Stimulated activated CD4-positive, alpha-beta T cell treated with anti-CD3 and anti-CD28 coated beads, Interleukin-1b, Interleukin-23, amount 100 ng/mL, for 4 hours (primary cell): ENCODE results near the gene FMNL2.

Experiments used
- DNase-seq, 2 donors: peaks; one replicate each; pipeline ENCODE4 v3.0.0-alpha.2; 2020; ENCODE audit warnings: low read depth in 2 of 2

FMNL2 gene

GRCh38 chr2:152405206-152406118 is 70.5 kb downstream of the FMNL2 start:
- DNase-seq = no peak

- DNase-seq = no peak
Observed at GRCh38 chr2:152406119-152406835, 71.3 kb downstream of the FMNL2 start.

GRCh38 chr2:152406836-152407161 is 71.8 kb downstream of the FMNL2 start:
- DNase-seq = no peak

- no peak for DNase-seq
Observed at GRCh38 chr2:152407204-152407721, 72.3 kb downstream of the FMNL2 start.

GRCh38 chr2:152407806-152408205 is 72.8 kb downstream of the FMNL2 start:
- DNase-seq = no peak

- no peak for DNase-seq
Observed at GRCh38 chr2:152408254-152408653, 73.3 kb downstream of the FMNL2 start.

GRCh38 chr2:152409386-152410164 is 74.6 kb downstream of the FMNL2 start:
- no peak for DNase-seq

GRCh38 chr2:152410165-152410597 is 75.2 kb downstream of the FMNL2 start:
- DNase-seq = no peak

GRCh38 chr2:152411154-152411553 is 76.2 kb downstream of the FMNL2 start:
- no peak for DNase-seq

- no peak for DNase-seq
Observed at GRCh38 chr2:152413228-152414030, 78.5 kb downstream of the FMNL2 start.

GRCh38 chr2:152415231-152415642 is 80.3 kb downstream of the FMNL2 start:
- DNase-seq = no peak

GRCh38 chr2:152415796-152416195 is 80.8 kb downstream of the FMNL2 start:
- DNase-seq = no peak

GRCh38 chr2:152418688-152419087 is 83.7 kb downstream of the FMNL2 start:
- DNase-seq = no peak

- DNase-seq = no peak
Observed at GRCh38 chr2:152419944-152420343, 85.0 kb downstream of the FMNL2 start.

GRCh38 chr2:152420363-152420762 is 85.4 kb downstream of the FMNL2 start:
- no peak for DNase-seq

- DNase-seq = no peak
Observed at GRCh38 chr2:152420936-152421335, 86.0 kb downstream of the FMNL2 start.

- DNase-seq = no peak
Observed at GRCh38 chr2:152421521-152422370, 86.8 kb downstream of the FMNL2 start.

- DNase-seq = no peak
Observed at GRCh38 chr2:152423684-152424083, 88.7 kb downstream of the FMNL2 start.

GRCh38 chr2:152425765-152426727 is 91.1 kb downstream of the FMNL2 start:
- DNase-seq = no peak
